ENCODE measurements around the gene C3orf20.
A peak's percentile ranks its signal among the peaks of the same experiment; 100 is the strongest.

DNA sequence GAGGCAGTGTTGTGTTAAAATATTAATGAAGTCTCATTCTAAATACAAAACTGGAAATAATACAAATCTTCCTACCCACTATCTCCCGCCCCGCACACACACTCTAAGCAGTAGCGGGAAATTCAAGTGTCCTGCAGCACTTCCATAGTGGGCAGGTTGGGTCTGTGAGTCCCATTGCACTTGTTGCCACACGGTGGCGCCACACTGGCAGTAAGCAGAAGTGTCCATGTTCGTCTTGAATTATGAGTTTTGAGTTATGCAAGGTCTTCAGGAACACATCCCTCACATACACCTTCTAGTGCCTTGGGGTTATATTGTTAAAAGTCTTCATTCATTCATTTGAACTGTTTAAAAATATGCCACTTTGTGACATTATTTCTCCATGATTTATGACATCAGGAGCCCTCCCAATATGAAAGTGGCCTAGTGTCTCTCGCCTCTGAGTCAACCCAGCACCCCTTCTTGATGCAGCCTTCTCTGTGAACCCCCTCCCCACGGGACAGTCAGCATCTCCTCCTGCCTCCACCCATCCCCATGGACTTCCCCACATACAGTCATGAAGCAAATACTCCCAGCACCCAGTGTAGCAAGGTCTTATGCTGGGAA is 41.0 kb upstream of the C3orf20 start:
- TF ChIP-seq POLR2A (IDR thresholded peaks at IDR 0.05) (no peak), CTCF (IDR thresholded peaks at IDR 0.05) (peak; percentile 21 to 52 (median 40)), EP300 (IDR thresholded peaks at IDR 0.05) (no peak)

All from tibial nerve (tissue), 4 donors.